Stomach (tissue), 9 donors: ENCODE results near the gene LMNTD2. TPM values are rescaled to one million over a fixed set of nuclear protein-coding genes. Genes with fewer than 3 reads are reported as not detected.
A peak's percentile ranks its signal among the peaks of the same experiment; 100 is the strongest.

Source experiments
- DNase-seq, 2 donors: peaks; one replicate each; pipeline versions ENCODE4 v3.0.0 to v3.0.0-alpha.2; 2013 to 2019
- H3K27ac ChIP-seq, 5 donors: fragments of 200-600 bp in 4 of 5; sonication (generic) in 4 of 5; one replicate each; pipeline ENCODE4 v1.5.1; 2013 to 2019; ENCODE audit warnings: mild to moderate bottlenecking in 1 of 5, moderate library complexity in 1 of 5
- H3K27me3 ChIP-seq, 3 donors: fragments of 200-600 bp; sonication (generic); one replicate each; pipeline ENCODE4 v1.5.1; 2017 to 2019; ENCODE audit warnings: mixed run types in 1 of 3
- H3K36me3 ChIP-seq, 4 donors: fragments of 200-600 bp; sonication (generic); 1 replicate in 3 of 4; 2 replicates in 1 of 4; pipeline ENCODE4 v1.5.1; 2016 to 2019
- H3K4me1 ChIP-seq, 4 donors: fragments of 200-600 bp; sonication (generic); one replicate each; pipeline ENCODE4 v1.5.1; 2016 to 2019
- H3K4me3 ChIP-seq, 4 donors: fragments of 200-600 bp; sonication (generic) in 3 of 4; one replicate each; pipeline ENCODE4 v1.5.1; 2016 to 2019; ENCODE audit warnings: mild to moderate bottlenecking in 1 of 4
- H3K9me3 ChIP-seq, 4 donors: fragments of 200-600 bp; sonication (generic); one replicate each; pipeline ENCODE4 v1.5.1; 2016 to 2019
- CTCF ChIP-seq, 7 experiments: fragments of 450-650 bp in 4 of 7; fragments of 200-600 bp in 3 of 7; sonication (generic) in 3 of 7; IDR thresholded peaks; one replicate each; pipeline ENCODE4 v1.5.1; 2016 to 2019; ENCODE audit warnings: antibody characterized with exemption in 7 of 7, control low read depth in 2 of 7, mild to moderate bottlenecking in 1 of 7
- EP300 ChIP-seq: sonication (generic); formaldehyde crosslinking; IDR thresholded peaks from one replicate; pipeline ENCODE4 v1.6.1; 2017; ENCODE audit warnings: antibody characterized with exemption
- POLR2A ChIP-seq, 4 donors: fragments of 450-650 bp; IDR thresholded peaks; one replicate each; pipeline ENCODE4 v1.6.1; 2016; ENCODE audit warnings: antibody characterized with exemption in 4 of 4, control low read depth in 2 of 4, mild to moderate bottlenecking in 1 of 4, moderate library complexity in 1 of 4
- POLR2AphosphoS5 ChIP-seq, 3 donors: sonication (generic); formaldehyde crosslinking; IDR thresholded peaks; one replicate each; pipeline ENCODE4 v1.6.1; 2016; ENCODE audit warnings: antibody characterized with exemption in 3 of 3
- WGBS, 5 donors: extraction: QIAGEN DNeasy Blood & Tissue Kit in 3 of 5; methylation state at CpG; one replicate each; pipeline versions ENCODE4 v1.1.5 to v1.1.7; 2013 to 2018; 5-methylcytosine and 5-hydroxymethylcytosine counted together
- intact Hi-C: fragments of 100-400 bp; cut with DNase I; formaldehyde crosslinking; loops from one replicate; pipeline ENCODE4 v1.15.1; 2023; ENCODE audit warnings: low total_unique reads
- polyA plus RNA-seq, 3 donors: library from polyadenylated mRNA; stranded (reverse); fragments of 200-250 nt; gene quantifications; one replicate each; pipeline ENCODE4 v1.2.3, GENCODE V29; 2013
- total RNA-seq, 5 donors: library from RNA; depleted of rRNA; stranded (reverse); fragments of >200 nt; gene quantifications; one replicate each; pipeline versions ENCODE4 v1.1.0 to v1.2.3, GENCODE V29; 2014 to 2016
- donor health status: healthy with polysubstance abuse.
- donor health status: Bipolar disorder and iron deficiency.
- donor health status: healthy.

LMNTD2 gene
- total and polyA plus RNA-seq, 8 donors: 0.55 to 92.7 (median 8.2) TPM

GRCh38 chr11:563812-564578 lies 3.5 kb upstream of the LMNTD2 start:
- H3K4me3 ChIP-seq: no peak overlapping the region
- peaks cover 0 to 16% (median 7%) of the 10 kb centered on the region in 4 donors for H3K36me3 ChIP-seq
- WGBS, 5 donors: 53 to 72% (median 60%) methylated on average over 1 to 12 of the region's 12 CpGs
- H3K27me3 ChIP-seq: peaks cover 0 to 12% (median 0%) of the 10 kb centered on the region in 3 donors
- DNase-seq: peak in 1 of 2 donors; percentile 61
- H3K9me3 ChIP-seq: no peaks in the 10 kb centered on the region
- no peak for TF ChIP-seq POLR2AphosphoS5 (IDR thresholded peaks at IDR 0.05)
- TF ChIP-seq CTCF (IDR thresholded peaks at IDR 0.05): no peak
- no peak for TF ChIP-seq EP300
- TF ChIP-seq POLR2A (IDR thresholded peaks at IDR 0.05): no peak
- H3K27ac ChIP-seq: peak overlapping the region in 3 of 5 donors; percentile 29 to 95 (median 29)
- intact Hi-C loops: no loop called here
- peaks cover 29 to 68% (median 64%) of the 10 kb centered on the region in 4 donors for H3K4me1 ChIP-seq

GRCh38 chr11:563066-563811 lies 2.7 kb upstream of the LMNTD2 start:
- H3K4me3 ChIP-seq: peak overlapping the region in 3 of 4 donors; percentile 84 to 91 (median 89)
- H3K27me3 ChIP-seq: peaks cover 0 to 18% (median under 1%) of the 10 kb centered on the region in 3 donors
- H3K4me1 ChIP-seq: peaks cover 27 to 69% (median 62%) of the 10 kb centered on the region in 4 donors
- peak overlapping the region in 3 of 5 donors; percentile 29 to 95 (median 29) for H3K27ac ChIP-seq
- DNase-seq: no peak
- WGBS, 5 donors: 51 to 80% (median 63%) methylated on average over 7 to 18 of the region's 18 CpGs
- H3K36me3 ChIP-seq: peaks cover 0 to 16% (median 7%) of the 10 kb centered on the region in 4 donors
- intact Hi-C loops: no loop called here
- TF ChIP-seq POLR2A (IDR thresholded peaks at IDR 0.05) (no peak), CTCF (IDR thresholded peaks at IDR 0.05) (no peak)
- H3K9me3 ChIP-seq: no peaks in the 10 kb centered on the region

- no peak for TF ChIP-seq POLR2AphosphoS5 (IDR thresholded peaks at IDR 0.05)
- TF ChIP-seq CTCF (IDR thresholded peaks at IDR 0.05): no peak
- TF ChIP-seq EP300: no peak
- no peak for TF ChIP-seq POLR2A (IDR thresholded peaks at IDR 0.05)
- DNase-seq: no peak
Observed at GRCh38 chr11:562046-562645, 1.6 kb upstream of the LMNTD2 start.

More at GRCh38 chr11:562046-562645, 1.6 kb upstream of the LMNTD2 start:
- H3K27me3 ChIP-seq: peaks cover 0 to 25% (median 4%) of the 10 kb centered on the region in 3 donors
- intact Hi-C loops: no loop called here
- peaks cover 21 to 59% (median 52%) of the 10 kb centered on the region in 4 donors for H3K4me1 ChIP-seq
- peaks cover 0 to 16% (median 7%) of the 10 kb centered on the region in 4 donors for H3K36me3 ChIP-seq
- WGBS, 5 donors: 31 to 87% (median 72%) methylated on average over 6 to 29 of the region's 29 CpGs
- peak overlapping the region; percentile 90 to 98 (median 91) for H3K27ac ChIP-seq
- H3K9me3 ChIP-seq: no peaks in the 10 kb centered on the region
- peak overlapping the region; percentile 84 to 92 (median 90) for H3K4me3 ChIP-seq
